ENCODE results near the gene BARX2.

BARX2 gene

GRCh38 chr11:129372609-129373488, 2.8 kb upstream of the BARX2 start:
- TF ChIP-seq PAX5 (IDR thresholded peaks at IDR 0.05; ENCODE audit: insufficient read depth, low read length, severe bottlenecking) (no peak), SPI1 (IDR thresholded peaks at IDR 0.05; ENCODE audit: low read depth, low read length) (no peak), TAF1 (IDR thresholded peaks at IDR 0.05; ENCODE audit: low read depth, low read length) (no peak), POU2F2 (IDR thresholded peaks at IDR 0.05; ENCODE audit: low read depth, low read length) (no peak), POLR2AphosphoS5 (IDR thresholded peaks at IDR 0.05; ENCODE audit: low read depth, low read length) (no peak), POLR2A (IDR thresholded peaks at IDR 0.05; ENCODE audit: low read depth, low read length) (no peak)
- FAIRE-seq, result no peak
- DNase-seq (ENCODE audit: insufficient read length, low spot score), result no peak

GRCh38 chr11:129373489-129373953, 2.1 kb upstream of the BARX2 start:
- TF ChIP-seq POLR2AphosphoS5 (IDR thresholded peaks at IDR 0.05; ENCODE audit: low read depth, low read length) (no peak), TAF1 (IDR thresholded peaks at IDR 0.05; ENCODE audit: low read depth, low read length) (no peak), POU2F2 (IDR thresholded peaks at IDR 0.05; ENCODE audit: low read depth, low read length) (no peak), PAX5 (IDR thresholded peaks at IDR 0.05; ENCODE audit: insufficient read depth, low read length, severe bottlenecking) (no peak), SPI1 (IDR thresholded peaks at IDR 0.05; ENCODE audit: low read depth, low read length) (no peak)
- DNase-seq (ENCODE audit: insufficient read length, low spot score) (no peak), FAIRE-seq (no peak)

GRCh38 chr11:129374081-129374992, 1.3 kb upstream of the BARX2 start:
- DNase-seq (ENCODE audit: insufficient read length, low spot score), result no peak
- TF ChIP-seq TAF1 (IDR thresholded peaks at IDR 0.05; ENCODE audit: low read depth, low read length), result no peak
- TF ChIP-seq SPI1 (IDR thresholded peaks at IDR 0.05; ENCODE audit: low read depth, low read length), result no peak
- TF ChIP-seq POLR2A (IDR thresholded peaks at IDR 0.05; ENCODE audit: low read depth, low read length), result no peak
- TF ChIP-seq POLR2AphosphoS5 (IDR thresholded peaks at IDR 0.05; ENCODE audit: low read depth, low read length), result no peak
- no peak for TF ChIP-seq POU2F2 (IDR thresholded peaks at IDR 0.05; ENCODE audit: low read depth, low read length)
- no peak for TF ChIP-seq PAX5 (IDR thresholded peaks at IDR 0.05; ENCODE audit: insufficient read depth, low read length, severe bottlenecking)
- no peak for FAIRE-seq

GRCh38 chr11:129374993-129375750, 476 bp upstream of the BARX2 start:
- DNase-seq (ENCODE audit: insufficient read length, low spot score), result no peak
- no peak for FAIRE-seq
- TF ChIP-seq PAX5 (IDR thresholded peaks at IDR 0.05; ENCODE audit: insufficient read depth, low read length, severe bottlenecking) (no peak), SPI1 (IDR thresholded peaks at IDR 0.05; ENCODE audit: low read depth, low read length) (no peak), POLR2A (IDR thresholded peaks at IDR 0.05; ENCODE audit: low read depth, low read length) (no peak), POLR2AphosphoS5 (IDR thresholded peaks at IDR 0.05; ENCODE audit: low read depth, low read length) (no peak)

- DNase-seq (ENCODE audit: insufficient read length, low spot score), result no peak
- TF ChIP-seq SPI1 (IDR thresholded peaks at IDR 0.05; ENCODE audit: low read depth, low read length) (no peak), TAF1 (IDR thresholded peaks at IDR 0.05; ENCODE audit: low read depth, low read length) (no peak), POU2F2 (IDR thresholded peaks at IDR 0.05; ENCODE audit: low read depth, low read length) (no peak), POLR2A (IDR thresholded peaks at IDR 0.05; ENCODE audit: low read depth, low read length) (no peak), POLR2AphosphoS5 (IDR thresholded peaks at IDR 0.05; ENCODE audit: low read depth, low read length) (no peak), PAX5 (IDR thresholded peaks at IDR 0.05; ENCODE audit: insufficient read depth, low read length, severe bottlenecking) (no peak)
- FAIRE-seq, result no peak
Measured at GRCh38 chr11:129376658-129377341, 1.2 kb downstream of the BARX2 start.

GRCh38 chr11:129377739-129378138, 2.1 kb downstream of the BARX2 start:
- FAIRE-seq (no peak), DNase-seq (ENCODE audit: insufficient read length, low spot score) (no peak)
- TF ChIP-seq POLR2A (IDR thresholded peaks at IDR 0.05; ENCODE audit: low read depth, low read length) (no peak), PAX5 (IDR thresholded peaks at IDR 0.05; ENCODE audit: insufficient read depth, low read length, severe bottlenecking) (no peak), TAF1 (IDR thresholded peaks at IDR 0.05; ENCODE audit: low read depth, low read length) (no peak), POLR2AphosphoS5 (IDR thresholded peaks at IDR 0.05; ENCODE audit: low read depth, low read length) (no peak), SPI1 (IDR thresholded peaks at IDR 0.05; ENCODE audit: low read depth, low read length) (no peak), POU2F2 (IDR thresholded peaks at IDR 0.05; ENCODE audit: low read depth, low read length) (no peak)

- FAIRE-seq, result no peak
- no peak for DNase-seq (ENCODE audit: insufficient read length, low spot score)
- no peak for TF ChIP-seq SPI1 (IDR thresholded peaks at IDR 0.05; ENCODE audit: low read depth, low read length)
- no peak for TF ChIP-seq POU2F2 (IDR thresholded peaks at IDR 0.05; ENCODE audit: low read depth, low read length)
- no peak for TF ChIP-seq TAF1 (IDR thresholded peaks at IDR 0.05; ENCODE audit: low read depth, low read length)
- TF ChIP-seq POLR2AphosphoS5 (IDR thresholded peaks at IDR 0.05; ENCODE audit: low read depth, low read length), result no peak
- TF ChIP-seq PAX5 (IDR thresholded peaks at IDR 0.05; ENCODE audit: insufficient read depth, low read length, severe bottlenecking), result no peak
- TF ChIP-seq POLR2A (IDR thresholded peaks at IDR 0.05; ENCODE audit: low read depth, low read length), result no peak
Measured at GRCh38 chr11:129380413-129380812, 4.8 kb downstream of the BARX2 start.

GRCh38 chr11:129382583-129382982, 6.9 kb downstream of the BARX2 start:
- FAIRE-seq (no peak), DNase-seq (ENCODE audit: insufficient read length, low spot score) (no peak)
- no peak for TF ChIP-seq POLR2AphosphoS5 (IDR thresholded peaks at IDR 0.05; ENCODE audit: low read depth, low read length)
- no peak for TF ChIP-seq TAF1 (IDR thresholded peaks at IDR 0.05; ENCODE audit: low read depth, low read length)
- no peak for TF ChIP-seq POLR2A (IDR thresholded peaks at IDR 0.05; ENCODE audit: low read depth, low read length)

Data from GM12891 (cell line).